NCI-H187 treated with DMSO at 0.1 percent for 48 hours (cell line): Measurements from ENCODE around the gene RPL36.
"Not testable (repeated sequence)": the region's sequence is repeated elsewhere in the genome, so short reads cannot be mapped to it uniquely, and the experiment has no call there.

ENCODE experiments used
- DNase-seq: peaks from one replicate; lab custom pipeline; 2025; lab: John Stamatoyannopoulos, UW

The RPL36 gene

GRCh38 chr19:5706876-5707573 lies 16.9 kb downstream of the RPL36 start:
- DNase-seq: no peak

- DNase-seq: no peak
Measured at GRCh38 chr19:5707576-5708575, 17.8 kb downstream of the RPL36 start.

GRCh38 chr19:5711025-5711424 lies 20.9 kb downstream of the RPL36 start:
- no peak for DNase-seq

- DNase-seq: no peak
Measured at GRCh38 chr19:5711713-5712161, 21.6 kb downstream of the RPL36 start.

GRCh38 chr19:5713228-5713627 lies 23.1 kb downstream of the RPL36 start:
- DNase-seq: no peak

- DNase-seq: no peak
Measured at GRCh38 chr19:5714816-5715215, 24.7 kb downstream of the RPL36 start.

- DNase-seq: no peak
Measured at GRCh38 chr19:5717215-5717935, 27.3 kb downstream of the RPL36 start.

GRCh38 chr19:5718037-5718578 lies 28.0 kb downstream of the RPL36 start:
- DNase-seq: no peak

- no peak for DNase-seq
Measured at GRCh38 chr19:5718579-5719273, 28.6 kb downstream of the RPL36 start.

- no peak for DNase-seq
Measured at GRCh38 chr19:5719274-5719960, 29.3 kb downstream of the RPL36 start.

GRCh38 chr19:5719961-5720790 lies 30.1 kb downstream of the RPL36 start, which contains the start of the genes CATSPERD and LONP1:
Gene CATSPERD (plus strand): TSS chr19:5720637. CDS start chr19:5720738, 101 bp downstream.
Gene LONP1 (minus strand): TSS chr19:5720146. CDS start chr19:5720132, 14 bp downstream.
- peak; percentile 56 for DNase-seq

GRCh38 chr19:5727453-5728050 lies 37.5 kb downstream of the RPL36 start:
- DNase-seq: no peak

- not testable (repeated sequence) for DNase-seq
Measured at GRCh38 chr19:5733172-5733571, 43.1 kb downstream of the RPL36 start.

GRCh38 chr19:5738423-5738822 lies 48.3 kb downstream of the RPL36 start:
- DNase-seq: no peak
